ENCODE data around the gene RPL7L1. TPM values are rescaled to one million over a fixed set of nuclear protein-coding genes. Genes with fewer than 3 reads are reported as not detected.
"Not testable (repeated sequence)": the region's sequence is repeated elsewhere in the genome, so short reads cannot be mapped to it uniquely, and the experiment has no call there.

The RPL7L1 gene
- total RNA-seq, result 40.1 TPM

DNA sequence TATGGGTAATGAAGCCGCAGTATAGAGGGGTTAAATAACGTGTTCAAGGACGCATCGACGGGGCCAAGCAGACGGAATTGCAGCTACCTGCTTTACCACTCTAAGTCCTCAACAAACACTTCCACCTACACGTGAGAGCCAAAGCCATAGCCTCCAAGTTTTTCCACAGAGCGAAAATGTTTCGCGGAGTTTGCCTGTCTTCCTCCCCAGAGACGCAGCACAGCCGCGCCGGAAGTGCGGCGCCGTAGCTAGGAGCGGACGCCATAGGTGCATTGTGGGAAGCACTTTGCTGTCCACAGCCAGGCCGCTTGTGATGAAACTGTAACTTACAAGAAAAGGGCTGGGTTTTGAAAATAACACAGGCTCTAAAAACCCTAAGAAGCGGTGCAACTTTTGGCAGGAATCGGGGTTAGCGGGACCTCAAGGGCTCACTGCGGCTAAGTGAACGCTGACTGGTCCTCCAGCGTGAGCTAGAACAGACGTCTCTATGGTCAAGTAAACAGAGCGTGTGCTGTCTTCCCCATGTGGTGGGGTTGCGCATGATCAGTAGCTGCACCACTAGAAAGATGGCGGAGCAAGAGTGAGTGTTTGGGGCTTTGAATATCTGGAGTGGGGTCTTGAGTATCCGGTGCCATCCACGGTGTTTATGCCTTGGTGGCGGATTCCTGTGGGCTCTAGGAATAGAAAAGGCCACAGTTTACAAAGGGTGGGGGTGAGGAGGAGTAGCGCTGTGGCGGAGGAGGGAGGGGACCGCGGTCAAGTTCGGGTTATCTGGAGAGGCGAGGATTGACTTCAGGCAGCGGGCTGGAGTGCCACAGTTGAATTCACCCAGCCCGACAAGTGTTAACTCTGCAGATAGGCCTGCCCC is at the start of gene RPL7L1:
TSS of gene RPL7L1 (plus strand) at position 245 of the 868 bp plus-strand sequence. CDS start at position 540, 295 bp downstream.
- ATAC-seq (peak; percentile 92), DNase-seq (ENCODE audit: low spot score) (peak; percentile 89)

DNA sequence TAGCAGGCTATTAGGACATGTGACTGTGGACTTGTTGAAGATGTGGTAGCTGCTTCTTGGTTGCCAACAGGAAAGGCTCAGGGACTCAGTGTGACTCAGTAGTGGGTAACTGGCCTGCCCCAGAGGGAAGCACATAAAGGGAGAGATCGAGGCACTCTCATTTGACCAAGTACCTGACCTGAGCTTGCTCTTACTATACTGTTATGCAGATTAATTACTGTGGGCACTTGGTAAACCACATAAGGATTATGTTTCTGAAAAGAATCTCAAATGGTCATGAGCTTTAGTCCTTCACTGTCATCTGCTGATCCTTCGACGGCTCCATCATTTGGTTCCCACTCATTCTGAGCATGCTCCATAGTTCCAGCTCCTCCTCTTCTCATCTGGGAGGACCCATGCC is 48.2 kb upstream of the RPL7L1 start:
- ATAC-seq (no peak), DNase-seq (ENCODE audit: low spot score) (no peak)

DNA sequence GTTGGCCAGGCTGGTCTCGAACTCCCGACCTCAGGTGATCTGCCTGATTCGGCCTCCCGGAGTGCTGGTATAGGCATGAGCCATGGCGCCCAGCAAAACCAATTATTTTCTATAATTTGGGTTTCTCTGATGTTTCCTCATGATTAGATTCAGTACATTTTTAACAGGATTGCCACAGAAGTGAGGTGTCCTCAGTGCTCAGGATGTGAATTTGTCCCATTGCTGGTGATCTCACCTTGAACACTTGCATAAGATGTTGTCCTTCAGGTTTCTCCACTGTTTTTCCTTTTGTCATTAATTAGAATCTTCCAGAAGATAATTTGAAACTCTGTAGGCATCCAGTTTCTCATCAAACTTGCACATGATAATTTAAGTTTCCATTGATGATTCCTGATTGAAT is 45.4 kb upstream of the RPL7L1 start:
- ATAC-seq (no peak), DNase-seq (ENCODE audit: low spot score) (no peak)

DNA sequence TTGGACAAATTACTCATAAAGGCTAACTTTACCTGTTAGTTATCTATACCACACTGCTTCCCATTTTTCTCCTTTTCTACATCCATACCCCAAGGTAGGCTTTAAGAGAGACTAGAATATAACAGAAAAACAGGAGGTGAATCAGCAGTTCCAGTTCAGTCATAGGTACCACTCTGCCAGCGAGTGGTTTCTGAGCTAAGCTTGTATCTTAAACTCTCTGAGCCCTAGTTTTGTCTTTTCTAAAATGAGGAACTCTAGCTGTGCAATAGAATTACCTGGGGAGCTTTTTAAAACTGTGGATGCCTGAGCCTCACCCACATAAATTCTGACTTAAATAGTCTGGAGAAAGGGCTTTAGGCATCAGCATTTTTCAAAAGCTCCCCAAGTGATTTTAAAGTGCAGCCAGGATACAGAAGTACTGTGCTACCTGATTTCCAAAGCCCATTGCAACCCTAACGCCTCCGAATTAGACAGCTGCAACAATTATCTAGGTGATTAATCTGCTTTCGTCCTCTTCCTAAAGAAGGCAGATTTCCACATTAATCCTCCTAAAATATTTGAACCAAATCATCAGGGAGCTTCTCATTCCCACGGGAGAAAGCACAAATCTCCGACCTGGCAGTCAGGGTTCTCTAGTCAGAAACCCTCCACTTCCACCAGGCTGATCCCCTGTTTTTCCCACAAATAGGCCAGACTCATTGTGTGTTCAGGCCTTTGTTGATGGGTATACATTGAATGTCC is 37.4 kb upstream of the RPL7L1 start:
- DNase-seq (ENCODE audit: low spot score) (no peak), ATAC-seq (no peak)

DNA sequence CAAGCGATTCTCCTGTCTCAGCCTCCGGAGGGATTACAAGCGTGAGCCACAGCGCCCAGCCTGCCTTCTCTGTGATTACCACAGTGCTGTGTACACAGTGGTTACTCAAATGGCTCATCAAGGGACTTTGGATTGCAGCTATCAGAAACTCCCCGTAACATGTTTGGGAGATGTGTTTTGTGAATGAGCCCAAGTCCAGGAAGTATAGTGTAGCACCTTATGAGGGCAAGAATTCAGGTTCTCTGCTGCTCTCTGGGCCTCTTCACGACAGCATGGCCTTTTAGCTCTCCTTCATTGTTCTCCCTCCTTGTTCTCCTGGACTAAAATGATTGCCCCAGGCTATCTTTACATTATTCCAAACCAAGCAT is 34.1 kb upstream of the RPL7L1 start:
- DNase-seq (ENCODE audit: low spot score) (peak; percentile 65), ATAC-seq (peak; percentile 96)

DNA sequence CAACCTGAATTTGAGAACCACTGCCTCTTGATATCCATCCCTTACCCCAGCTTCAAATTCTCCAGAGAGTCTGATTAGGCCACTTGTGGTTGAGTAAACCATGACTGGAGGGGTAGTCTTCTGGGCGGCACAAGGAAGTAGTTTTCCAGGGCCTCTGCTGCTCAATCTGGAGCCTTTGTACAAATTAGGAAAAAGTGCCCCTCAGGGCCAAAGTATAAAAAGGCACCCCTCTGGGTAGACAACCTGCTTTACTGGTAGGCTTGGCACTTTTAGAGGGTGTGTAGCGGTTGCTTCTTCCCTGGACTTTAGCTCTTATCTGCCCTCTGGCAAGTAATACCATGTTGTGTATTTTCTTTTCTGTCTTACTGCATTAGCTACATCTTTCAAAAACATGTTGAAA is 32.9 kb upstream of the RPL7L1 start:
- no peak for DNase-seq (ENCODE audit: low spot score)
- ATAC-seq, result peak; percentile 67

DNA sequence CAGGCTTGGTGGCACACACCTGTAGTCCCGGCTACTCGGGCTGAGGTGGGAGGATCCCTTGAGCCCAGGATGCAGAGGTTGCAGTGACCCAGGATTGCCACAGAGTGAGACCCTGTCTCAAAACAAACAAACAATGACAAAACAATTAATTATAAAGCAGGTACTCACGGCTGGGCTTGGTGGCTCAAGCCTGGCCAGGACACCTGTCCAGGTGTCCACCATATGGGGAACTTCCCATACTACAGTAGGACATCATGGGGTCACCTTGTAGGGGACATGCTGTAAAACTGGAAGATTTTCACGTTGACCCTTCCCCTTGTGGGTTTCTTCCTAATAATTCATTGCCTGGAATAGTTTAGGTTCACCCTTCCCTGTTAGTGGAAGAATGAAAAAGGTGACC is 30.7 kb upstream of the RPL7L1 start:
- ATAC-seq, result no peak
- DNase-seq (ENCODE audit: low spot score), result no peak

DNA sequence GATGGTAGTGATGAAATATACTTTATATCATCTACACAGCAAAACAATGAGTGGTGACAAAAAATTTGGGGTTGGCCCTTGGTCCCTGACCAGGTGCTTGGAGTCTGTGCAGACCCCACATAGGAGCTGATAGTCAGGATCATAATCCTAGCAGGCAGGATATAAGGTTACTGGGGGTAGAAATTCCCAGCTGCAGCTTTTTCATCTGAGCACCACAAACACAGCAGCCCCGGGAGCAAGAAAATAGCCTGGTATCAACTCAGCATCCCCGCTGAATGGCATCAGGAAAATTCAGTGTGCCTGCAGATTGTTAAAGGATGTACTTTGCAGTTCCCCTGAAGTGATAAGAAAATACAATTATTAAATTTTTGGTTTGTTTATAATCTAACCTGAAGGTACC is 27.8 kb upstream of the RPL7L1 start:
- no peak for ATAC-seq
- DNase-seq (ENCODE audit: low spot score), result no peak

DNA sequence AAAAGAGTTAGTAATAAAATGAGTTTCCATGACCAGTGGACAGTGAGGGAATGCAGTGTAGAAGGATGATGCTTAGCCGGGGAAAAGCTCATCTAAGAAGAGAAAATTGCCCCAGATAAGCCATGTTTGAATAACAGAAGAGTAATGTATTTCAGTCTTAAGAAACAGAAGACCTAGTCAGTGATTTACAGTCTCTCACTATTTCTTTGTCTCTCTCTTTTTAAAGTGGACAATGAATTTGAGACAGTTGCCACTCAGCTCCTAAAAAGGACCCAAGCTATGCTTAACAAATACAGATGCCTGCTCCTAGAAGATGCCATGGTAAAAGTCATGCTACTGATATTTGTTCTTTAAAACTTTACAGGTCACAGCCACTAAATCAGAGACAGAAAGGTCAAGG is 19.4 kb upstream of the RPL7L1 start:
- no peak for ATAC-seq
- DNase-seq (ENCODE audit: low spot score), result no peak

DNA sequence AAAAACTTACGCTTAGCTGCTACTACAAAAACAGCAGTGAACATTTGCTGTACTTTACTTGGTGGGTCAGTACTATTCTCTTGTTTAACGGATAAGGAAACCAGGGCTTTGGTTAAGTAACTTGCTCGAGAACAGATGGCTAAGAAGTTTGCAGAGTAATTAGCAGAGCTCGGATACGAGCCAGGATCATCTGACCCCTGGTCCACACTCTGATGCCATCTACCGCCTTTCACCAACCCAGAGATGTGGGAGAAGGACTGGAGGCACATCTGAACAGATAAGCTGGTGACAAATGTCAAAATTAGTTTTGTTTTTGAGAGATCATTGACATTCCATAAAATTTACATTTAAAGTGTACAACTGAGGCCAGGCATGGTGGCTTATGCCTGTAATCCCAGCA is 18.9 kb upstream of the RPL7L1 start:
- ATAC-seq, result no peak
- no peak for DNase-seq (ENCODE audit: low spot score)

DNA sequence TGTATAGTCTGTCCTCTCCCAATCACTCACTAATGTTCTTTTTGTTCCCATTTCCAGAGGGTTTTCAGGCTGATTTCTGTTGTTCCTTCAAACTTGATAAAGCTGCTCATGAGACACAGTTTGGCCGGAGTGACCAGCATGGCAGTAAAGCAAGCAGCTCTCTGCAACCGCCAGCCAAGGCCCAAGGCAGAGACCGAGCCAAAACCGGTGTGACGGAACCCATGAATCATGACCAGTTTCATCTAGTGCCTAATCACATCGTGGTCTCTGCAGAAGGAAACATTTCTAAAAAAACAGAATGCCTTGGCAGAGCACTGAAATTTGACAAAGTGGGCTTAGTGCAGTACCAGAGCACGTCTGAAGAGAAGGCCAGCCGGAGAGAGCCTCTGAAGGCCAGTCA is 14.8 kb upstream of the RPL7L1 start:
- ATAC-seq (no peak), DNase-seq (ENCODE audit: low spot score) (no peak)

DNA sequence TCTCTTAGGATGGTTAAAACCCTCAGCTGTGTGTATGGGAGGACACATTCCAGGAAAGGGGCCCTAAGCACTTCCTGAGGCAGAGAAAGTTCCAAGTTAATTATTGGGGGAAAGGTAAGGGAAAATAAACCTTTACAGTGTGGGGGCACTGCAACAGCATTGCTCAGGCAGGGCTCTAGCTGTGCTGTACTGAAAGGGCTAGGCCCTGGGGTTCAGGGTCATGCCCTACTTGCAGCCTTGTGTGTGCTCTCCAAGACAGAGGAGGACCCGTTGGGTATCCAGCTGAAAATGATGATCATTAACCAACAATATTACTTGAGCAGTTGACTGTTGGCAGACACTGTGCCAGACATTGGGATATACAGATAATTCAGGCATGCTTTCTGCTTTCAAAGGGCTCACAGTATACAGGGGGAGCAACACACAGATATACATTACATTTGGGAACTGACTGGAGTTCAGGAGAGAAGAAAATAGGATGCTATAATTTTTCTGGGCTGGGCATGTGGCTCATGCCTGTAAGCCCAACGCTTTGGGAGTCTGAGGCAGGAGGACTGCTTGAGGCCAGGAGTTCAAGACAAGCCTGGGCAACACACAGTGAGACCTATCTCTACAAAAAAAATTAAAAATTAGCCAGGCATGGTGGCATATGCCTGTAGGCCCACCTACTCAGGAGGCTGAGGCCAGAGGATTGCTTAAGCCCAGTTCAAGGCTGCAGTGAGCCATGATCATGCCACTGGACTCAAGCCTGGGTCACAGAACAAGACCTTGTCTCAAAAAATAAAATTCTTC is 9.1 kb upstream of the RPL7L1 start:
- no peak for ATAC-seq
- DNase-seq (ENCODE audit: low spot score), result no peak

DNA sequence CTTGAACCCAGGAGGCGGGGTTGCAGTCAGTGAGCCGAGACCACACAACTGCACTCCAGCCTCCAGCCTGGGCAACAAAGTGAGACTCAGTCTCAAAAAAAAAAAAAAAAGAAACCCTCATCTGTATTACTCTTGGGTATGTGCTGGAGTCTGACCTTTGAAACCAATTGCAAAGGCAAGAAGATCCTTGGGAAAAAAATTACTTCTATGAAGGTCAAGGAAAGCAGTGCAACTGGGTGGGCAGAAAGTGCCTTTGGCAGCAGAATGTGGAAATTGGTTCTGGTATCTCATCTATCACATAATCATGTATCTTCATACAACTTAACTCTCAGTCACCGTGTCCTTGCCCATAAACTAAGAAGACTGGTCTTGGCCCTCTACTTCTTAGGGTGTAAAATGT is 7.7 kb upstream of the RPL7L1 start:
- no peak for ATAC-seq
- DNase-seq (ENCODE audit: low spot score), result no peak

DNA sequence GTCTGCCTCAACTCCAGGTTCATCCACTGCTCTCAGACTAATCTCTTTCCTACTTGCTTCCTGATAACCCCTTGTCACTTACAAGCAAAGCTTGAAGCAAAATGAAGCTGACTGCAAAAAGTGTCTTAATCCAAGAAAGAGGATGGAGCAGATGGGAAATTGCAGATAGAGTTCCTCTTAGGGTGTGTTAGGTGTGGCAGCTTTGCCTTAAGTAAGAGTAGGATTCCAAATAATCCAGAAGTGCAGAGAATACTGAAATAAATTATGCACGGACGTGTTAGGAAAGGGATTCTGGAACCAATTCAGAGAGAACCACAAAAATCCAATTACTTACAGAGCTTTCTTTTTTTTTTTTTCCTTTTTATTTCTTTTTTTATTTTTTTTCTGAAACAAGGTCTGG is 6.1 kb upstream of the RPL7L1 start:
- ATAC-seq (no peak), DNase-seq (ENCODE audit: low spot score) (no peak)

DNA sequence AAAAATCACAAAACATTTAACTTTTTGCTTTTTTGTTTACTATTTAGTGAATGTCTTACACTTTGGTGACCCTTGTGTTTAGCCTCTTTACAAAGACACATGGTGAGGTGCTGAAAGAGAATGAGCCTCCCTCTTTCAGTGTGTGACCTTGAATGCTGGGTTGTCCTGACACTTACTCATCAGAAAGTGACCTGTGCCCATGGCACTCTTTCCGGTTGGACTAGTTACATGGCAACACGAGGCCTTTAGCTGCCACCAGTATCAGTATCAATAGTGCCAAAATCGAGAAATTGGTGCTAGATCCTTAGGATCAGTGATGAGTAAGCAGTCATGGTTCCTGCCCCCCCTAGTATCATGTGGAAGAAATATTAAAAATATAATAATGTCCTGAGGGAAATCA is 1.7 kb upstream of the RPL7L1 start:
- DNase-seq (ENCODE audit: low spot score), result no peak
- ATAC-seq, result peak; percentile 38

DNA sequence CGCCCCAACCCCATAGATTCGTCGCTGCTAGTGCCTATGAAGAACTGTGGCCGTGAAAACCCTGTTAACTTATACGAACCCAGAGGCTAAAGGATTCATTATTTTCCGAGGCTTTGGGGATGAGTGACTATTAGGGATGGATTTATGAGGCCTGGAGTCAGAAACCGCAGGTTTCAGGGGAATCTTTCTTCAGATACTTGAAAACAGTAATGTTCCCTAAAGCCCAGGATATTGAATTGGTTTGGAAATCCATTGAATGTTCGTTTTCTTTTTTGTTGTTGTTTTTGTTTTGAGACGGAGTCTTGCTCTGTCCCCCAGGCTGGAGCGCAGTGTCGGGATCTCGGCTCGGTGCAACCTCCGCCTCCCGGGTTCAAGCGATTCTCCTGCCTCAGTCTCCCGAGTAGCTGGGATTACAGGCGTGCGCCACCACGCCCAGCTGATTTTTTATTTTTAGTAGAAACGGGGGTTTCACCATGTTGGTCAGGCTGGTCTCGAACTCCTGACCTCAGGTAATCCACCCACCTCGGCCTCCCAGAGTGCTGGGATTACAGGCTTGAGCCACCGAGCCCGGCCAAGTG is 913 bp downstream of the RPL7L1 start:
- ATAC-seq; DNase-seq (ENCODE audit: low spot score): not testable (repeated sequence)

DNA sequence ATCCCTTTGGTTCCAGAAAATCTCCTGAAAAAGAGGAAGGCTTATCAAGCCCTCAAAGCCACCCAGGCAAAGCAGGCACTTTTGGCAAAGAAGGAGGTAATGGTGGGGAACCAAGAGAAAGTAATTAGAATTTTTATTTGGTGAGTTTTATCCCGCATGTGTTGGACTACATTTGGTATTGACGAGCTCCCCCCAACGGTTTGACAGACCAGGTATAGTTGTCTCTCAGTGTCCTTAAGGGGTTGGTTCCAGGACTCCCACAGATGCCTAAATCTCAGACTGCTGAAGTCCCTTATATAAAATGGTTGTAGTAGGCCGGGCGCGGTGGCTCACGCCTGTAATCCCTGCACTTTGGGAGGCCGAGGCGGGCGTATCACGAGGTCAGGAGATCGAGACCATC is 1.5 kb downstream of the RPL7L1 start:
- not testable (repeated sequence) for DNase-seq (ENCODE audit: low spot score); ATAC-seq

DNA sequence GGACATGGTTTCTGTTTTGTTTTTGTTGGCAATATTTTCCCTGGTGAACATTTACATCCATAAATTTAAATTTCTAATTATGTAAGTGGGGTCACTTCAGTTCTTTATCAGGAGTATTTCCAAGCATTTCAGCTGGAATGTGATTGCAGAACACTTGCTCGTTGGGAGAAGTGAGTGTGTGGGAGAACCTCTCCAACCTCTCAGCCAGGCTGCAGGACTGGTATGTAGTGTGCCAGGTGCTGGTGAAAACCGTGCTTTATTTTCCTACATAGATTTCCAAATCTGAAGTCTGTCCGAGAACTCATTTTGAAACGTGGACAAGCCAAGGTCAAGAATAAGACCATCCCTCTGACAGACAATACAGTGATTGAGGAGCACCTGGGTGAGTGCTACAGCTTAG is 6.3 kb downstream of the RPL7L1 start:
- ATAC-seq (no peak), DNase-seq (ENCODE audit: low spot score) (no peak)

DNA sequence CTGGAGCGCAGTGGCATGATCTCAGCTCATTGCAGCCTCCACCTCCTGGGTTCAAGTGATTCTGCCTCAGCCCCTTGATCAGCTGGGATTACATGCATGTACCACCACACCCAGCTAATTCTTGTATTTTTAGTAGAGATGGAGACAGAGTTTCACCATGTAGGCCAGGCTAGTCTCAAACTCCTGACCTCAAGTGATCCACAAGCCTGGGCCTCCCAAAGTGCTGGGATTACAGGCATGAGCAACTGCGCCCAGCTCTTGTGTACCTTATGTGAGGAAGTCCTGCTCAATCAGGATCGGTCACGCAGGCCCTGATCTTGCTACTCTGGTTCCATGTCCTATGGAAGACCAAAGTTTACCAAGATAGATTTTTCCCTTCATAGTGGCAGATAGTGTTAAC is 8.8 kb downstream of the RPL7L1 start:
- not testable (repeated sequence) for DNase-seq (ENCODE audit: low spot score); ATAC-seq

DNA sequence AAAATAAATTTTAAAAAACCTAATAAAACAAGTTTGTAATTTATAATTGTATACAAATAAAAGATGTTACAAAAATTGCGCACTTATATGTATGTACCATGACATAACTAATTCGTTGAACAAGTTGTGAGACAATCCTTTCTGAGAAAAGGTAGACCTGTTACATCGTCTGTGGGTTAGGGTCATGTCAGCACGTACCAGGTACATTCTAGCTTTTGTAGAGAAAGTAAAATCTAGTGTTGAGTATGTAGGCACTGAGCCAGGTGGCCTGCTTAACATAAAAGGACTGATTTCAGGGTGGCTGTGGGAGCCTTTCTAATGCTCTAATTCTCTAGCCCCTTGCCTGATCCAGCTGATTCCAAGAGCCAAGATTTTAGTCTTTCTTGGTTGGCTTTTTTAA is 10.4 kb downstream of the RPL7L1 start:
- no peak for ATAC-seq
- no peak for DNase-seq (ENCODE audit: low spot score)

Data from left lobe of liver (tissue), 2 donors.